GM23248 (cell line): ENCODE measurements around the gene SYNPR. TPM values are rescaled to one million over a fixed set of nuclear protein-coding genes. Genes with fewer than 3 reads are reported as not detected.

Experiments
- DNase-seq: peaks from one replicate; pipeline ENCODE4 v3.0.0-alpha.2; 2015
- H2AFZ ChIP-seq: fragments of 200-600 bp; sonication (generic); 2 replicates; pipeline ENCODE4 v1.6.1; 2016; ENCODE audit warnings: antibody characterized with exemption
- H3F3A ChIP-seq: fragments of 200-600 bp; sonication (generic); 2 replicates; pipeline ENCODE4 v1.6.1; 2016; ENCODE audit warnings: mild to moderate bottlenecking, antibody characterized with exemption, mixed run types; ENCODE audit not compliant: insufficient read depth
- H3K27ac ChIP-seq: fragments of 200-600 bp; sonication (generic); 2 replicates; pipeline ENCODE4 v1.5.1; 2016; ENCODE audit warnings: mild to moderate bottlenecking
- H3K27me3 ChIP-seq: fragments of 200-600 bp; sonication (generic); replicated peaks from 2 replicates; pipeline ENCODE4 v1.6.1; 2016; ENCODE audit warnings: mild to moderate bottlenecking; ENCODE audit not compliant: insufficient read depth
- H3K36me3 ChIP-seq: fragments of 200-600 bp; sonication (generic); 2 replicates; pipeline ENCODE4 v1.6.1; 2016; ENCODE audit warnings: low read depth, mild to moderate bottlenecking
- H3K4me1 ChIP-seq: fragments of 200-600 bp; sonication (generic); 2 replicates; pipeline ENCODE4 v1.6.1; 2016; ENCODE audit warnings: mild to moderate bottlenecking; ENCODE audit not compliant: insufficient read depth
- H3K4me2 ChIP-seq: fragments of 200-600 bp; sonication (generic); one replicate; pipeline ENCODE4 v1.6.1; 2016; ENCODE audit warnings: mild to moderate bottlenecking; ENCODE audit not compliant: unreplicated experiment
- H3K4me3 ChIP-seq: fragments of 200-600 bp; sonication (generic); 2 replicates; pipeline ENCODE4 v1.5.1; 2016; ENCODE audit warnings: mild to moderate bottlenecking
- H3K79me2 ChIP-seq: fragments of 200-600 bp; sonication (generic); 2 replicates; pipeline ENCODE4 v1.6.1; 2016; ENCODE audit warnings: mild to moderate bottlenecking; ENCODE audit not compliant: insufficient read depth
- H3K9ac ChIP-seq: fragments of 200-600 bp; sonication (generic); 2 replicates; pipeline ENCODE4 v1.6.1; 2016; ENCODE audit warnings: mild to moderate bottlenecking
- H3K9me2 ChIP-seq: fragments of 200-600 bp; sonication (generic); 2 replicates; pipeline ENCODE4 v1.6.1; 2016; ENCODE audit warnings: mixed run types, mild to moderate bottlenecking, moderate library complexity; ENCODE audit not compliant: insufficient read depth
- H3K9me3 ChIP-seq: fragments of 200-600 bp; sonication (generic); one replicate; pipeline ENCODE4 v1.6.1; 2017; ENCODE audit warnings: low read depth
- H4K20me1 ChIP-seq: fragments of 200-600 bp; sonication (generic); 2 replicates; pipeline ENCODE4 v1.6.0; 2016; ENCODE audit not compliant: insufficient read depth
- EZH2 ChIP-seq: fragments of 200-600 bp; sonication (generic); IDR thresholded peaks from 2 replicates; pipeline ENCODE4 v1.6.1; 2018; ENCODE audit warnings: antibody characterized with exemption, mild to moderate bottlenecking; ENCODE audit not compliant: insufficient read depth, poor library complexity, severe bottlenecking
- EZH2phosphoT487 ChIP-seq: fragments of 200-600 bp; sonication (generic); IDR thresholded peaks from 2 replicates; pipeline ENCODE4 v1.6.1; 2018; ENCODE audit warnings: antibody characterized with exemption, moderate library complexity, mild to moderate bottlenecking, low read depth; ENCODE audit not compliant: insufficient read depth
- WGBS, 2 experiments: methylation state at CpG; one replicate each; pipeline ENCODE4 v1.1.6; 2015 to 2017; ENCODE audit warnings: low lambda C conversion rate in 2 of 2, low coverage in 1 of 2; ENCODE audit errors: missing lambda C conversion rate in 2 of 2; 5-methylcytosine and 5-hydroxymethylcytosine counted together
- in situ Hi-C: fragments of 300-500 bp; cut with MboI; formaldehyde crosslinking; loops from 2 replicates; pipeline ENCODE4 v1.15.0; 2020
- polyA plus RNA-seq: library from polyadenylated mRNA; unstranded; fragments of >200 nt; fragmentation: Nextera tagmentation; extraction: Ambion mirVana; gene quantifications from 2 replicates; pipeline ENCODE4 v1.2.1, GENCODE V29; 2016
- total RNA-seq: library from RNA; depleted of rRNA; stranded (reverse); fragments of >200 nt; shearing (Covaris generic); gene quantifications from 2 replicates; pipeline ENCODE4 v1.2.3, GENCODE V29; 2014

The SYNPR gene
- total and polyA plus RNA-seq, 2 experiments from 2014 or later = not detected

DNA sequence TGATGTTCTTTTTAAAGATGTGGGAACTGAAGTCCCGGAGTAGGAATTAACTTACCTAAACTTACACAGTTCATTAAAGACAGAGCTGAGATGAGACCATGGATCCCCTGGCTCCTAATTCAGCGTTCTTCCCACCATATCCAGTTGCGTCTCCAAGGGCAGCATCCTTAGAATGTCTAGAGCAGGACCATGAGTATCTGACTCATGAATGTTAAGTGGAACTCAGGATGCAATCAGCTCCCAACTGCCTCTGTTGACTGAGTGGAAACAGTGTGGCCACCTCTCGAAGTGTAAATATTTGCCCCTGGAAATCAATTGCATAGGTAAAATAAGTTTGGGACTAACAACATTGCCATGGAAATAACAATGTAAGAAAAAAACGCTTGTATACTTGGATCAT lies 376.8 kb downstream of the SYNPR start:
- H3K27ac ChIP-seq = peak overlapping the region; percentile 81
- no peaks in the 10 kb centered on the region for H3K36me3 ChIP-seq
- H3K4me2 ChIP-seq = peak overlapping the region; percentile 54
- no peak overlapping the region; the same call in 1 of the 2 replicates for H2AFZ ChIP-seq
- H3K79me2 ChIP-seq = no peaks in the 10 kb centered on the region
- DNase-seq = peak; percentile 39
- no peaks in the 10 kb centered on the region for H4K20me1 ChIP-seq
- no peaks in the 10 kb centered on the region for H3K27me3 ChIP-seq
- H3K9ac ChIP-seq = peak overlapping the region; percentile 48; the same call in 1 of the 2 replicates
- TF ChIP-seq EZH2 = no peak
- no peak for TF ChIP-seq EZH2phosphoT487
- WGBS, 2 experiments = 82 to 88% methylated on average over 5 of the region's 5 CpGs
- no peaks in the 10 kb centered on the region for H3K9me2 ChIP-seq
- in situ Hi-C loops = loop anchor here (25.0 kb wide), 1 partner anchor 293 kb away; no protein-coding TSS in a partner anchor
- no peaks in the 10 kb centered on the region for H3K9me3 ChIP-seq
- H3K4me3 ChIP-seq = 0 out of 2 replicates have a peak overlapping the region, but pooled peaks have one; percentile 18
- peaks cover 44% of the 10 kb centered on the region for H3K4me1 ChIP-seq
- H3F3A ChIP-seq = peaks cover 42% of the 10 kb centered on the region

DNA sequence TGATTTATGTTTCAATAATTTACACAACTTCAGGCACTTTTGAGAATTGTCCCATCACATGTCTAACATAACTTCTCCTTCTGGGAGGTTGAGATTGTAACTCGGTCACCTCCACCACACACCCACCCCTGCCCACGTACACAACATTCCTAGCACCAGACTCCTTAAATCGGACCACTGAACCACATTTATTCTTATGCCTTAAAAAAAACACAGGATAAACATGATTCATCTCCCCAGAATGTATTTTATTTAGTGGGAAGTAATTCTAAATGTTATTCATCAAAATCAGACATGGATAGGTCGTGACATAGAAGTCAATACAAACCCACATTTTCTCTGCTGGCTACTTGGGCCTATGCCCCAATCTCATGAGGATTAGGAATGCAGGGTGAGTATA lies 377.4 kb downstream of the SYNPR start:
- in situ Hi-C loops = loop anchor here (25.0 kb wide), 1 partner anchor 293 kb away; no protein-coding TSS in a partner anchor

DNA sequence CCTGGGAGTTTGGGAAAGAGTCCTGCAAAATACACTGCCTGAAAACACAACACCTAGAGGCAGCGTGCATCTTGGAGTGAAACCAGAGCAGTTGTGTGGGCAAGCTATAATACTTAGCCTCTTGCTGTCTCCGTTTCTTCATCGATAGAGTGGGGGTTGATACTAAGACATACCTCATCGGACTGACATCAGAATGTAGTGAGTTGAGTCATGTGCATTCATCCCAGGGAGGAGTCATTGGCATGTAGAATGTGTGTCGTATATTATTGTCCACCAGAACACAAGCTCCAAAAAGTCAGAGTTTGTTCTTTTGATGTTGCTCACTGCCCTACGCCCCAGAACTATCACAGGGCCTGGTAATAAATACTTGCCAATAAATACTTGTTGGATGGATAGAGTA lies 378.7 kb downstream of the SYNPR start:
- H4K20me1 ChIP-seq = no peaks in the 10 kb centered on the region
- DNase-seq = peak; percentile 91
- peaks cover 42% of the 10 kb centered on the region for H3F3A ChIP-seq
- no peaks in the 10 kb centered on the region for H3K79me2 ChIP-seq
- no peaks in the 10 kb centered on the region for H3K27me3 ChIP-seq
- H3K4me2 ChIP-seq = peak overlapping the region; percentile 54
- 11 to 12% methylated on average over 6 of the region's 6 CpGs for WGBS, 2 experiments
- H3K4me3 ChIP-seq = no peak overlapping the region
- H3K36me3 ChIP-seq = no peaks in the 10 kb centered on the region
- peaks cover 44% of the 10 kb centered on the region for H3K4me1 ChIP-seq
- H3K9me3 ChIP-seq = no peaks in the 10 kb centered on the region
- in situ Hi-C loops = loop anchor here (25.0 kb wide), 1 partner anchor 294 kb away; no protein-coding TSS in a partner anchor
- 0 out of 2 replicates have a peak overlapping the region, but pooled peaks have one; percentile 16 for H2AFZ ChIP-seq
- TF ChIP-seq EZH2 (no peak), EZH2phosphoT487 (no peak)
- H3K9ac ChIP-seq = peak overlapping the region; percentile 48; the same call in 1 of the 2 replicates
- peak overlapping the region; percentile 81 for H3K27ac ChIP-seq
- H3K9me2 ChIP-seq = no peaks in the 10 kb centered on the region

More for the DNA sequence above, 377.4 kb downstream of the SYNPR start:
- no peaks in the 10 kb centered on the region for H3K27me3 ChIP-seq
- H3K9me3 ChIP-seq = no peaks in the 10 kb centered on the region
- peak overlapping the region; percentile 81 for H3K27ac ChIP-seq
- DNase-seq = peak; percentile 76
- peak overlapping the region; percentile 48 for H3K9ac ChIP-seq
- H3K4me1 ChIP-seq = peaks cover 44% of the 10 kb centered on the region
- no peaks in the 10 kb centered on the region for H3K79me2 ChIP-seq
- TF ChIP-seq EZH2phosphoT487 = 0 out of 2 replicates have a peak, but pooled peaks have one; percentile 47
- TF ChIP-seq EZH2 = no peak
- H2AFZ ChIP-seq = no peak overlapping the region
- peaks cover 42% of the 10 kb centered on the region for H3F3A ChIP-seq
- H3K9me2 ChIP-seq = no peaks in the 10 kb centered on the region
- H3K4me3 ChIP-seq = peak overlapping the region; percentile 18
- no peaks in the 10 kb centered on the region for H3K36me3 ChIP-seq
- H4K20me1 ChIP-seq = no peaks in the 10 kb centered on the region
- WGBS, 2 experiments = 0% methylated on average over 4 of the region's 4 CpGs
- peak overlapping the region; percentile 54 for H3K4me2 ChIP-seq

DNA sequence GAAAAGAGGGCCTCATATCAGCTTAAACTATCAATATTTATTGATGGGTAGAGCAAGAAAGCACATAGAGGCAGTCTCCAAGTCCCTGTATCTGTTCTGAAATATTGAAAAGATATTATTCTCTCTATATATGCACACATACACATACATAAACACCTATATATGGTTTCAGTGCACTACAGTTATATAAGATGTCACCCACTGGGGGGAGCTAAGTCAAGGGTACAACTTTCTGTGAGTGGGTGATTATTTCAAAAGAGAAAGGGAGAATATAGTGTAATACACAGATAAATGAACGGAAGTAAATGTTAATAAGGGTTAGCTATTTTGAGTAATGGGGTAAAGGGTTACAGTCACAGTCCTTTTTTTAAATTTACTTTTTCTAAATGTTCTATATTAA lies 383.1 kb downstream of the SYNPR start:
- Histone ChIP-seq H3K27ac (no peak overlapping the region), H3K27me3 (no peaks in the 10 kb centered on the region), H3K4me3 (no peak overlapping the region), H3K9me2 (no peaks in the 10 kb centered on the region), H3K9ac (no peak overlapping the region), H3K79me2 (no peaks in the 10 kb centered on the region), H3K36me3 (no peaks in the 10 kb centered on the region), H2AFZ (no peak overlapping the region), H3K4me1 (peaks cover 16% of the 10 kb centered on the region), H3F3A (peaks cover 13% of the 10 kb centered on the region), H3K4me2 (no peak overlapping the region), H3K9me3 (no peaks in the 10 kb centered on the region), H4K20me1 (no peaks in the 10 kb centered on the region)
- TF ChIP-seq EZH2phosphoT487 (no peak), EZH2 (no peak)
- WGBS, 2 experiments = 70 to 77% methylated on average over 1 of the region's 1 CpG
- in situ Hi-C loops = loop anchor here (25.0 kb wide), 1 partner anchor 299 kb away; no protein-coding TSS in a partner anchor
- peak; percentile 33 for DNase-seq
